ENCODE results near the gene FREY1. TPM values are rescaled to one million over a fixed set of nuclear protein-coding genes. Genes with fewer than 3 reads are reported as not detected.

The FREY1 gene
- total RNA-seq, 6 donors from 2014 or later: 0.60 to 3.2 (median 1.7) TPM; not detected in 2

DNA sequence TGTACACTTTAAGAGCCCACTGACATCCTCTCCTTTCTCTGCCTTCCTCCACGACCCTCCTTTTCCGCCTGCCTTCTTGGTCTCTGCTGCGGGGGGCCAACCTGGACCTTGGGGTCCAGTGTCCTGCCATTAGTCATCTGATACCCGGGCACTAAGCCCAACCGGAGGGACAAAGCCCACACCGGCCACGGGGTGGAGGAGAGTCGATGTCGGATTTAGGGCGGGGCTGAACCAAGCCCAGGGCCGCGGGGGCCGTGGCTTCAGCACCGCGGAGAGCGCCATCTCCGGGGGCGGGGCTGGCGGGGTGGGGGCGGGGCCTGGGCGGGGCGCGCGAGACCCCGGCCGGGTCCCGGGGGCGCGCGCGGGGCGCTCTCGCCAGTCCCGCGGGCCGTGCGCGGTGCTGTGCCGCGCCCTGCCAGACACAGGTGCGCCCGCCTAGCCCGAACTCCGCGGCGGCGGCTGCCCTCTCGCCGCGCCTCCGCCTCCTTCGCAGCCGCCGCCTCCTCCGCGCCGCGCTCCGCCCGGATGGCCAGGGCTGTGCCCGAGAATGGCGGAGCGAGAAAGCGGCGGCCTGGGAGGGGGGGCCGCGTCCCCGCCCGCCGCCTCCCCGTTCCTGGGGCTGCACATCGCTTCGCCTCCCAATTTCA lies 21.7 kb downstream of the FREY1 start, which contains the start of gene MAPK8IP1:
Gene MAPK8IP1, plus strand, starts transcription at position 378 of the 647 bp plus-strand sequence. Its CDS starts 170 bp downstream, at position 548.
- Histone ChIP-seq H3K4me3 (peak within 1 kb of the TSS in 3 of 4 donors; percentile 58 to 67 (median 61)), H3K9me3 (no peaks in the 10 kb centered on the region), H3K27ac (no peak within 1 kb of the TSS), H3K36me3 (peaks cover 10 to 24% (median 22%) of the 10 kb centered on the region in 4 donors), H3K4me1 (peaks cover 5 to 12% (median 8%) of the 10 kb centered on the region in 4 donors), H3K27me3 (peaks cover 0 to 5% (median 0%) of the 10 kb centered on the region in 4 donors)
- TF ChIP-seq EP300 (IDR thresholded peaks at IDR 0.05): no peak
- TF ChIP-seq POLR2AphosphoS5 (IDR thresholded peaks at IDR 0.05): no peak
- TF ChIP-seq CTCF (IDR thresholded peaks at IDR 0.05): no peak
- no peak for TF ChIP-seq POLR2A (IDR thresholded peaks at IDR 0.05)
- ATAC-seq (ENCODE audit: low FRiP score in 2 of 2): peak; percentile 78 to 83
- DNase-seq: peak; percentile 39 to 92
- WGBS, 2 donors: 5 to 10% methylated on average over 10 to 13 of the region's 73 CpGs

DNA sequence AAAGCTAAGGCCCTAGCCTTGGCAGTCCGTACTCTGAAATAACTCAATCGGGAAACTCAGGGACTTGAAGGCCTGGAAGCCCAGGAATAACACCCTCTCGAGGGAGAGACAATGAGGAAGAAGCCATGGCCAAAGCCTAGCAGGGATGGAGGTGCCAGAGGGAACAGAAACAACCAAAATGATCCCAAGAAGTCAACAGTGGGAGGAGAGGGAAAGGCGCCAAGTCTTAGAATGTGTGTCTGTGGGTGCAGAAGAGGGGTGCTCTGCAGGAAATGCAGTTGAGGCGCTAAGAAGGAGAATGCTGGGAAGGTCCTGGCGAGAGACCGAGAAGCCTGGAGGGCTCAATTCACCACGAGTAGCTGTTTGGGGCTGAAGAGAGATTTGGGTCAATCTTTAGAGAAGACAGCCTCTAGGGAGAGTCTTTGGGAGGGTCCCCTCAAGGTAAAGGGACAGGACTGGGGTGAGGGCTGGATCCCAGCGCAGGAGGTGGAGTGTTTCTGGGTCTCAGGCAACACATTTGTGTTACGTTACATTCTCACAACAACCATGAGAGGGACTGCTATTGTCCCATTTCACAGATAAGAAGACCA lies 22.4 kb downstream of the FREY1 start:
- WGBS, 2 donors: 84 to 86% methylated on average over 10 of the region's 10 CpGs
- DNase-seq (no peak), ATAC-seq (ENCODE audit: low FRiP score in 2 of 2) (no peak)
- Histone ChIP-seq H3K36me3 (peaks cover 11 to 31% (median 26%) of the 10 kb centered on the region in 4 donors), H3K27me3 (peaks cover 0 to 5% (median 0%) of the 10 kb centered on the region in 4 donors), H3K4me1 (peaks cover 5 to 12% (median 8%) of the 10 kb centered on the region in 4 donors), H3K4me3 (no peak overlapping the region), H3K27ac (no peak overlapping the region), H3K9me3 (no peaks in the 10 kb centered on the region)
- TF ChIP-seq POLR2A (IDR thresholded peaks at IDR 0.05) (no peak), CTCF (IDR thresholded peaks at IDR 0.05) (no peak), EP300 (IDR thresholded peaks at IDR 0.05) (no peak)

DNA sequence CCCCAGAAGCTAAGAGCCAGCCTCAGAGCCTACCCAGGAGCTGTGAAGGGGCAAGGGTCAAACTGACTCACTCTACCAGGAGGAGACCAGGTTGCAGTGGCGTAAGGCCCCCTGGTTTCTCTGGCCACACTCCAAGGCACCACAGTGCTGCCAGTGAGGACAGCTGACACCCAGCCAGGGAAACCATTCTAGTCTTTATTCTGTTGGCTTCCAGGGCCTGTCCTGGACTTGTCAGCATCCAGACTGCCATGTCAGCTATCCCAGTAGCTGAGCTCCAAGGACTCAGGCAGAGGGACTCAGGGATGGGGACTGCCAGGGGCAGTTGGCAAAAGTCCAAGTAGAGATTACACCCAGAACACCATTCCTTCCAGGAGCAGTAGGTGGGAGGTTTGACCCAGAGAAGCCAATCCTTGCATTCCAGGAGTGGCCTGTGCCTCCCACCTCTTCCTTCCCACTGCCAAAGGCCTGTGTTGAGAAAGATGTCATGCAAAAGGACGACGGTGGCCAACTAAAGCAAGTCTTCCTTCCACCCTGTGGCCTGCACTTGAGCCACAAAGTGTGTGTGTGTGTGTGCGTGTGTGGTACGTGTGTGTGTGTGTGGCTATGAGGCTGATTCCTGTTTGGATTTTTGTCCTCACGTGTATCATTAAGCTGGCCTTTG lies 25.2 kb downstream of the FREY1 start:
- peaks cover 5 to 12% (median 8%) of the 10 kb centered on the region in 4 donors for H3K4me1 ChIP-seq
- TF ChIP-seq CTCF (IDR thresholded peaks at IDR 0.05) (no peak), POLR2A (IDR thresholded peaks at IDR 0.05) (no peak), POLR2AphosphoS5 (IDR thresholded peaks at IDR 0.05) (no peak), EP300 (IDR thresholded peaks at IDR 0.05) (no peak)
- 71 to 83% methylated on average over 5 to 6 of the region's 6 CpGs for WGBS, 2 donors
- no peaks in the 10 kb centered on the region for H3K9me3 ChIP-seq
- no peak overlapping the region for H3K27ac ChIP-seq
- DNase-seq: no peak
- H3K27me3 ChIP-seq: peaks cover 0 to 5% (median 0%) of the 10 kb centered on the region in 4 donors
- no peak for ATAC-seq (ENCODE audit: low FRiP score in 2 of 2)
- no peak overlapping the region for H3K4me3 ChIP-seq
- peaks cover 18 to 50% (median 44%) of the 10 kb centered on the region in 4 donors for H3K36me3 ChIP-seq

GRCh38 chr11:45880772-45881570 lies 26.1 kb downstream of the FREY1 start:
- Histone ChIP-seq H3K9me3 (no peaks in the 10 kb centered on the region), H3K27ac (no peak overlapping the region), H3K27me3 (peaks cover 0 to 3% (median 0%) of the 10 kb centered on the region in 4 donors), H3K4me1 (peaks cover 3 to 9% (median 6%) of the 10 kb centered on the region in 4 donors), H3K36me3 (peaks cover 19 to 59% (median 49%) of the 10 kb centered on the region in 4 donors), H3K4me3 (no peak overlapping the region)
- 90 to 93% methylated on average over 13 to 15 of the region's 15 CpGs for WGBS, 2 donors
- no peak for DNase-seq
- TF ChIP-seq EP300 (IDR thresholded peaks at IDR 0.05): no peak
- ATAC-seq (ENCODE audit: low FRiP score in 2 of 2): no peak

All from upper lobe of left lung (tissue), 6 donors.